Activated CD4-positive, alpha-beta T cell treated with anti-CD3 and anti-CD28 coated beads for 4 hours (primary cell): ENCODE data around the gene FXYD1.
"Not testable (repeated sequence)": the region's sequence is repeated elsewhere in the genome, so short reads cannot be mapped to it uniquely, and the experiment has no call there.

Experiments used
- DNase-seq, 2 donors: peaks; one replicate each; pipeline ENCODE4 v3.0.0-alpha.2; 2020

The FXYD1 gene

GRCh38 chr19:35144259-35144599 lies 5.6 kb downstream of the FXYD1 start:
- no peak for DNase-seq

GRCh38 chr19:35144600-35145436 lies 6.2 kb downstream of the FXYD1 start:
- peak; percentile 33 to 44 for DNase-seq

- no peak for DNase-seq
Observed at GRCh38 chr19:35146746-35147459, 8.3 kb downstream of the FXYD1 start.

DNA sequence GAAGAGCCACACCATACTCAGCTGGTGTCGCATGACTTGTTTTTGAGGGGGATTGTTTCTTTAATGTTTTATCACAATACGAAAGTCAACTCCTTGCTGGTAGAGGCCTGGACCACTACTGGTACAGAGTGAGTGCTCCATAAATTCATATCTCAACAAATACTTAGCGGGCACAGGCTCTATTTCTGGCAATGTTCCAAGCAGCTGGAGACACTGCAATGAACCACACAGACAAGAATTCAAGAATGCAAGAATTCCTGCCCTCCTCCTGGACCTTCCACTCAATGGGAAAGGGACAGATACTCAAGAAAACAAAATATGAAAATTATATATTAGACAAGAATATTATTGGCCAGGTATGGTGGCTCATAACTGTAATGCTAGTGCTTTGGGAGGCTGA lies 10.8 kb downstream of the FXYD1 start:
- no peak for DNase-seq

- no peak for DNase-seq
Observed at GRCh38 chr19:35150445-35150844, 11.8 kb downstream of the FXYD1 start.

GRCh38 chr19:35151273-35152065 lies 12.8 kb downstream of the FXYD1 start:
- DNase-seq, result no peak

DNA sequence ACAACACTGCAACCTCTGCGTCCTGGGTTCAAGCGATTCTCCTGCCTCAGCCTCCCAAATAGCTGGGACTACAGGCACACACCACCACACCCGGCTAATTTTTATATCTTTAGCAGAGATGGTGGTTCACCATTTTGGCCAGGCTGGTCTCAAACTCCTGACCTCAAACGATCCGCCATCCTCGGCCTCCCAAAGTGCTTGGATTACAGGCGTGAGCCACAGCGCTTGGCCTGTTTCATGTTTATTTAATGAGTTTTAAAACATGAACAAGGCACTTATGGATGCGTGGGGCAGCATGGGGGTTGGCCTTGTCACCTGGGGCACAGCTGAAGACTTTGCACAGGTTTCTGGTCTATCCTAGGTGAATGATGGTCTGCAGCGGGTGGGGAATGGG lies 14.5 kb downstream of the FXYD1 start:
- not testable (repeated sequence) for DNase-seq

GRCh38 chr19:35153701-35154524 lies 15.3 kb downstream of the FXYD1 start:
- peak; percentile 74 to 77 for DNase-seq

DNA sequence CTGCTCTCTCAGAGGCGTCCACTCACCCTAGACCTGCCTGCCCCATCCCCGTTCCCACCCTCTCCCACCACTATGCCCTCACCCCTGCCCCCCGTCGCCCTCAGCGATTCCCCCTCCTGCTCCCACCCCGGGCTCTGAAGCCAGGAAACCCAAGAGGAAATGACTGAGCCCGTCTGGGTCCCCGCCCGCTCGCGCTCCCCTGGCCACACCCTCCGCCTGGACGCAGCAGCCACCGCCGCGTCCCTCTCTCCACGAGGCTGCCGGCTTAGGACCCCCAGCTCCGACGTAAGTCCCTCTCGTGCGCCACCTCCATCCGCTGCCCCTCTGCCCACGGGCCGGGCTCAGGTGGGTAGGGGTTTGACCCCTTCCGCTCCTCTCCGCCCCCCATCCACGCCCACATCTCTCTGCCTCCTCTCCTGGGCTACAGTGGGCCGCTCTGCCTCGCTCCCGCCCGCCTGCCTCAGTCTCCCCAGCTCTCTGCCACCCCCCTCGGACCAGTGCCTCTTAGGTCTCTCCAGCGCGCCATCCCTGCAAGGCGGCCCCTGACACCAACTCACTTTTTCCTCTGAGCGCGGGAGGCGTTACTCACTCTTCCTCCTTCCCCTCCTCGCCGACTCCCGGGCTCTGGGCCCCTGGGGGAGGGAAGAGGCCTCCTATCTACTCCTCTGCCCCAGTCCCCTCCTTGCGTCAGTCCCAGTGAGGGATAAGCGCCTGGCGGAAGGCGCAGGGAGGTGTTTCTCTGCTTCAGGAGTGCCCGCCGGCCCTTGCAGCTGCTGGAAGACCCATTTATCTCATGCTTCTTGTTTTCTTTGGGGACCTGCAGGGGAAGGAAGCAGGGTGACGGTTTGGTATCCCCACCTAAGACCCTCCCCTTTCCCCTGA lies 16.1 kb downstream of the FXYD1 start, which contains the start of gene FXYD5:
Gene FXYD5, plus strand, starts transcription at position 211 of the 882 bp plus-strand sequence. CDS start 816 bp downstream, outside the sequence.
- DNase-seq, result peak; percentile 86 to 87

DNA sequence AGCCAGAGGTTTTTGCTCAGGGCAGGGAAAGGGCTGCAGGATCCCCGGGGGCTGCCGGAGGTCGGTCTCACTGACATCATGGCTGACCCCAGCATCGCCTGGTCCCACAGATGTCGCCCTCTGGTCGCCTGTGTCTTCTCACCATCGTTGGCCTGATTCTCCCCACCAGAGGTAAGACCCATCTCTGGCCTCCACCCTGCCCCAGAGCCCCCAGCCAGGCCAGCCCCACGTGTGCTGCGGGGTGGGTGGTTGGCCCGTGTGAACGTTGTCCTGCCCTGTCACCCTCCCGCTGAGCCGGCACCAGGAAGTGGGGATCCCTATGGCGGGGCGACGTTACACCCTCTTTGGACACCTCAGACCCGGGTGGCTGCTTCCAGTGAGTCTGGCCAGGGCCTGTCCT lies 16.8 kb downstream of the FXYD1 start:
- peak; percentile 24 to 25 for DNase-seq

GRCh38 chr19:35155981-35156672 lies 17.5 kb downstream of the FXYD1 start:
- no peak for DNase-seq

GRCh38 chr19:35156673-35157014 lies 18.0 kb downstream of the FXYD1 start:
- DNase-seq, result no peak

- no peak for DNase-seq
Observed at GRCh38 chr19:35157431-35157830, 18.8 kb downstream of the FXYD1 start.

DNA sequence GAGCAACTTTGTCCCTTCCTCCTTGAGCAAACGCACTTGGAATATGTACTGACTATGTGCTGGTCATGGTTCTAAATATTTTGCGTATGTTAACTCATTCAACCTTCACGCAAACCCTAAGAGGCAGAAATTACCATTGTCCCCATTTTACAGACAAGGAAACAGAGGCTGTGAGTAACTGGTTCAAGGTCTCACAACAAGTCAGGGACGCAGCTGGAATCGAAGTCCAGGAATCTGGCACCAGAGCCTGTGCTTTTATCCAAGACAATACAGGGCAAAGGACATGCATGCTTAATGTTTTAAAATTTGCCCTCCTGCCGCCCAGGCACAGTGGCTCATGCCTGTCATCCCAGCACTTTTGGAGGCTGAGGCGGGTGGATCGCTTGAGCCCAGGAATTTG lies 21.0 kb downstream of the FXYD1 start:
- DNase-seq, result no peak

DNA sequence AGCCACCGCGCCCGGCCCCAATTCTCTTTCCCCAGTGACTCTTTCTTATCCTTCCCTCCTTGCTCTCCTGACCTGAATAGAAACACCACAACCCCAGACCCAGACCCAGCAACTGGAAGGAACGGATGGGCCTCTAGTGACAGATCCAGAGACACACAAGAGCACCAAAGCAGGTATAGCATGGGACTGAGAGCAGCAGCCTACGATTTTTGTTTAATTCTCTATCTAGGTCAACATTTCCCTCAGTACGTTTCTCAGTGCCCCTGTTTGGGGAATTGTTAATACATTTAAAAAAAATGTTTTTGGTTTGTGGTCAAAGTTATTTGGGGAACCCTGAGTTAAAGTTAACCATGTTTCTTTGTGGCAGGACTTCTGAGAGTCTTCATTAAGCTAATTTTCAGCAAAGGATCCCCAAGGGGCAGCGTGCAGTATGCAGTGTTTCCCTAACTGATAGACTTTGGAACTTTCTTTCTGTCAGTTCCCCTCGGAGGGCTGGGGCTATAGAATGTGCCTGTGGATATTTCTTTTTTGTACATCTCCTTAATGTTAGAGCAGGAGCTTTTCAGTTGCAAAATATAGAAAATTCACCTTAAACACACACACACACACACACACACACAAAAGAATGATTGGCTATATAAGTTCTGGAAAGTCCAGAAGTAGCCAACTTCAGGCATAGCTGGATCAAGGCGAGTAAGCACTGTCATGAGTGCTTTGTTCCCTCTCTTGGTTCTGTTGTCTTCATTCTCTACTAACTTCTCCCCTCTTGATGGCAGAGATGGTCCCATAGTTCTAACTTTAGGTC lies 22.2 kb downstream of the FXYD1 start:
- DNase-seq, result no peak

- DNase-seq, result no peak
Observed at GRCh38 chr19:35161434-35161743, 22.8 kb downstream of the FXYD1 start.

- DNase-seq, result no peak
Observed at GRCh38 chr19:35162471-35163326, 24.1 kb downstream of the FXYD1 start.

- no peak for DNase-seq
Observed at GRCh38 chr19:35164418-35164817, 25.8 kb downstream of the FXYD1 start.
